A673 (cell line): Measurements from ENCODE around the gene NMU. TPM values are rescaled to one million over a fixed set of nuclear protein-coding genes. Genes with fewer than 3 reads are reported as not detected.

ENCODE experiments used
- BruUV-seq: library from RNA; stranded (reverse); fragments of 400-500 nt; replicated peaks from 2 replicates; lab custom pipeline; 2021; lab: Mats Ljungman, UMichigan
- CTCF ChIA-PET: fragments of 300-600 bp; sonication (Branson Sonifier 250); formaldehyde crosslinking; loops from one replicate; lab custom pipeline; 2022; ENCODE audit warnings: antibody characterized with exemption; lab: Charles Lee
- POLR2A ChIA-PET: fragments of 300-600 bp; sonication (Branson Sonifier 250); formaldehyde crosslinking; loops from one replicate; lab custom pipeline; 2022; ENCODE audit warnings: antibody characterized with exemption; ENCODE audit not compliant: low non-redundant PET; lab: Charles Lee
- DNase-seq: peaks from one replicate; pipeline ENCODE4 v3.0.0-alpha.2; 2015; ENCODE audit warnings: low spot score
- H3K27ac ChIP-seq: fragments of 200-600 bp; sonication (generic); 2 replicates; pipeline ENCODE4 v1.5.1; 2016; ENCODE audit warnings: mixed run types, low read depth, mild to moderate bottlenecking, mixed read lengths, antibody characterized with exemption, low read length; ENCODE audit not compliant: poor library complexity, severe bottlenecking
- H3K27me3 ChIP-seq: fragments of 200-600 bp; sonication (generic); replicated peaks from 2 replicates; pipeline ENCODE4 v1.6.1; 2017; ENCODE audit warnings: mixed run types, low read depth, mild to moderate bottlenecking, mixed read lengths, antibody characterized with exemption, low read length; ENCODE audit not compliant: insufficient read depth, poor library complexity
- H3K36me3 ChIP-seq: fragments of 200-600 bp; sonication (generic); 2 replicates; pipeline ENCODE4 v1.6.1; 2016; ENCODE audit warnings: mixed run types, mild to moderate bottlenecking, mixed read lengths, antibody characterized with exemption, low read length; ENCODE audit not compliant: insufficient read depth, poor library complexity, severe bottlenecking
- H3K4me1 ChIP-seq: fragments of 200-600 bp; sonication (generic); 2 replicates; pipeline ENCODE4 v1.6.1; 2017; ENCODE audit warnings: mixed run types, mild to moderate bottlenecking, mixed read lengths, antibody characterized with exemption, low read length; ENCODE audit not compliant: insufficient read depth, poor library complexity, severe bottlenecking
- H3K4me3 ChIP-seq: fragments of 200-600 bp; sonication (generic); 2 replicates; pipeline ENCODE4 v1.5.1; 2016; ENCODE audit warnings: low read depth, mixed run types, mild to moderate bottlenecking, mixed read lengths, low read length; ENCODE audit not compliant: poor library complexity, severe bottlenecking
- H3K9me3 ChIP-seq: fragments of 200-600 bp; sonication (generic); 2 replicates; pipeline ENCODE4 v1.6.1; 2016; ENCODE audit warnings: mixed run types, low read depth, mild to moderate bottlenecking, mixed read lengths, antibody characterized with exemption, low read length; ENCODE audit not compliant: poor library complexity, severe bottlenecking
- EZH2 ChIP-seq: fragments of 200-600 bp; sonication (generic); IDR thresholded peaks from 2 replicates; pipeline ENCODE4 v1.6.1; 2017; ENCODE audit warnings: borderline replicate concordance, low read depth, mild to moderate bottlenecking, mixed read lengths, antibody characterized with exemption, low read length; ENCODE audit not compliant: poor library complexity, severe bottlenecking
- intact Hi-C: fragments of 100-400 bp; cut with micrococcal nuclease; formaldehyde crosslinking; loops from one replicate; pipeline ENCODE4 v1.10.0; 2022; ENCODE audit not compliant: unreplicated experiment
- total RNA-seq: library from RNA; stranded (reverse); gene quantifications from 2 replicates; pipeline ENCODE4 v1.2.3, GENCODE V29; 2021
- TF ChIP-seq, protein P1 (sequence below): fragments of 300-800, 200-600 bp; sonication (generic); conservative IDR thresholded peaks from 2 replicates; pipeline ENCODE4 v1.5.1; 2017; ENCODE audit warnings: low read depth, mild to moderate bottlenecking, antibody characterized with exemption, low read length, moderate library complexity, mixed read lengths

Gene NMU
- total RNA-seq, 1 experiment from 2014 or later = not detected

GRCh38 chr4:55635282-55635681 is 816 bp downstream of the NMU start:
- ChIA-PET CTCF (no interaction called here), POLR2A (no interaction called here)
- Histone ChIP-seq H3K9me3 (no peaks in the 10 kb centered on the region), H3K27me3 (peaks cover 6% of the 10 kb centered on the region), H3K4me3 (peak overlapping the region; percentile 36), H3K27ac (no peak overlapping the region), H3K4me1 (no peaks in the 10 kb centered on the region), H3K36me3 (no peaks in the 10 kb centered on the region)
- TF ChIP-seq, protein P1, sequence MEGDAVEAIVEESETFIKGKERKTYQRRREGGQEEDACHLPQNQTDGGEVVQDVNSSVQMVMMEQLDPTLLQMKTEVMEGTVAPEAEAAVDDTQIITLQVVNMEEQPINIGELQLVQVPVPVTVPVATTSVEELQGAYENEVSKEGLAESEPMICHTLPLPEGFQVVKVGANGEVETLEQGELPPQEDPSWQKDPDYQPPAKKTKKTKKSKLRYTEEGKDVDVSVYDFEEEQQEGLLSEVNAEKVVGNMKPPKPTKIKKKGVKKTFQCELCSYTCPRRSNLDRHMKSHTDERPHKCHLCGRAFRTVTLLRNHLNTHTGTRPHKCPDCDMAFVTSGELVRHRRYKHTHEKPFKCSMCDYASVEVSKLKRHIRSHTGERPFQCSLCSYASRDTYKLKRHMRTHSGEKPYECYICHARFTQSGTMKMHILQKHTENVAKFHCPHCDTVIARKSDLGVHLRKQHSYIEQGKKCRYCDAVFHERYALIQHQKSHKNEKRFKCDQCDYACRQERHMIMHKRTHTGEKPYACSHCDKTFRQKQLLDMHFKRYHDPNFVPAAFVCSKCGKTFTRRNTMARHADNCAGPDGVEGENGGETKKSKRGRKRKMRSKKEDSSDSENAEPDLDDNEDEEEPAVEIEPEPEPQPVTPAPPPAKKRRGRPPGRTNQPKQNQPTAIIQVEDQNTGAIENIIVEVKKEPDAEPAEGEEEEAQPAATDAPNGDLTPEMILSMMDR = no peak
- TF ChIP-seq EZH2 = no peak
- DNase-seq = peak; percentile 1
- intact Hi-C loops = no loop called here
- no TSS peak for BruUV-seq

DNA sequence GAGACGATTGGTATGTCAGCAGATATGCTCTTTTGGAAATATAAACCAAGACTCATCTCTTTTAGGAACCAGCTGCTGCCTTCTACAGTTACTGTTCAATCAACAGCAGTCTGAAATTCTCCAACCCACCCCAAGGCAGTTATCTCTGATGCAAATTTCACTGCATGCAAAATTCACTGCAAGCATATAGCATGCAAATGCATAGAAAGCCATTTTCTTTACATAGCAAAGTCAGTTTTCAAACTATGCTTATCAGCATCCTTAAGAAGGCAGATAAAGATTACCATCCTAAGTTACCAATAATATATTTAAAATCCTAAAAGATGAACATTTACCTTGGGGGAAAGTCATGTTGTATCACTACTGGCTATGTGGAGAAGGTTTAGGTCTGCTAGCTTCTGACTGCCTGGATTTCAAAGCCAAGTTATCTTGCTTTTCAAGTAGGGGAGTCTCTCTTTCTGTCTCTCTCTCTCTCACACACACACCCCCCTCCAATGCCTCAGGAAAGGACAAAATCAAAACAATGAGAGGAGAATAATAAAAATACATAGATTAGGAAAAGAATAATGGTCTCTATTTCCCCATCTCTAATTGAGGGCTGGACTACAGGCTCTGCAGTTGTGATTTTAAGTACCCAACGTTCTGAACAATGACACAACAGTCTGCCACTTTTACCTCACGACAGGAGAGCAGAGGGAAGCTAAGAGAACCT is 1.5 kb downstream of the NMU start:
- no peak overlapping the region for H3K27ac ChIP-seq

GRCh38 chr4:55633903-55634302 is 2.2 kb downstream of the NMU start:
- TF ChIP-seq, protein P1 = no peak
- TF ChIP-seq EZH2 = no peak
- H3K4me3 ChIP-seq = no peak overlapping the region
- no TSS peak for BruUV-seq
- H3K36me3 ChIP-seq = no peaks in the 10 kb centered on the region
- ChIA-PET POLR2A (no interaction called here), CTCF (no interaction called here)
- no peak overlapping the region for H3K27ac ChIP-seq
- DNase-seq = no peak
- H3K9me3 ChIP-seq = no peaks in the 10 kb centered on the region
- H3K4me1 ChIP-seq = no peaks in the 10 kb centered on the region
- intact Hi-C loops = no loop called here
- H3K27me3 ChIP-seq = peaks cover 6% of the 10 kb centered on the region

More for the DNA sequence above, 1.5 kb downstream of the NMU start:
- no peak overlapping the region for H3K4me3 ChIP-seq
- H3K36me3 ChIP-seq = no peaks in the 10 kb centered on the region
- intact Hi-C loops = no loop called here
- DNase-seq = no peak
- peaks cover 6% of the 10 kb centered on the region for H3K27me3 ChIP-seq
- no TSS peak for BruUV-seq
- ChIA-PET CTCF (no interaction called here), POLR2A (no interaction called here)
- no peak for TF ChIP-seq EZH2
- TF ChIP-seq, protein P1 = no peak
- no peaks in the 10 kb centered on the region for H3K9me3 ChIP-seq
- no peaks in the 10 kb centered on the region for H3K4me1 ChIP-seq
